Sigmoid colon (tissue), 4 donors: Measurements from ENCODE around the gene IPCEF1.
"Not testable (repeated sequence)": the region's sequence is repeated elsewhere in the genome, so short reads cannot be mapped to it uniquely, and the experiment has no call there.

Experiments
- EP300 ChIP-seq, 4 donors: sonication (generic); formaldehyde crosslinking; IDR thresholded peaks; one replicate each; pipeline ENCODE4 v1.6.1; 2017; ENCODE audit warnings: antibody characterized with exemption in 4 of 4
- POLR2A ChIP-seq, 2 donors: fragments of 450-650 bp; IDR thresholded peaks; one replicate each; pipeline ENCODE4 v1.6.1; 2016; ENCODE audit warnings: antibody characterized with exemption in 2 of 2, mild to moderate bottlenecking in 2 of 2, moderate library complexity in 2 of 2
- POLR2AphosphoS5 ChIP-seq, 4 donors: sonication (generic); formaldehyde crosslinking; IDR thresholded peaks; one replicate each; pipeline ENCODE4 v1.6.1; 2017; ENCODE audit warnings: antibody characterized with exemption in 4 of 4
- TF ChIP-seq, protein P1 (sequence below), 4 experiments: fragments of 450-650 bp in 3 of 4; fragments of 200-600 bp in 1 of 4; IDR thresholded peaks; one replicate each; pipeline ENCODE4 v1.5.1; 2016 to 2019; ENCODE audit warnings: antibody characterized with exemption in 4 of 4, mild to moderate bottlenecking in 3 of 4, moderate library complexity in 2 of 4

DNA sequence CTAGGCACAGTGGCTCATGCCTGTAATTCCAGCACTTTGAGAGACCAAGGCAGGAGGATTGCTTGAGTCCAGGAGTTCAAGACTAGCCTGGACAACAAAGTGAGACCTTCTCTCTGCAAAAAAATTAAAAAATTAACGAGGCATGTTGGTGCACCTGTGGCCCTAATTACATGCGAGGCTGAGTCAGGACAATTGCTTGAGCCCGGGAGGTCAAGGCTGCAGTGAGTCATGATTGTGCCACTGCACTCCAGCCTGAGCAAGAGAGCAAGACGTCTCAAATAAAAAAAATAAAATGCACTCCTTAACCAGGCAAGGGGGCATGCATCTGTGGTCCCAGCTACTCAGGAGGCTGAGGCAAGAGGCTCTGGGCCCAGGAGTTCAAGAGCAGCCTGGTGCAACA is 53.0 kb downstream of the IPCEF1 start:
- not testable (repeated sequence) for TF ChIP-seq EP300, POLR2A, POLR2AphosphoS5 (IDR thresholded peaks at IDR 0.05)
- TF ChIP-seq, protein P1, sequence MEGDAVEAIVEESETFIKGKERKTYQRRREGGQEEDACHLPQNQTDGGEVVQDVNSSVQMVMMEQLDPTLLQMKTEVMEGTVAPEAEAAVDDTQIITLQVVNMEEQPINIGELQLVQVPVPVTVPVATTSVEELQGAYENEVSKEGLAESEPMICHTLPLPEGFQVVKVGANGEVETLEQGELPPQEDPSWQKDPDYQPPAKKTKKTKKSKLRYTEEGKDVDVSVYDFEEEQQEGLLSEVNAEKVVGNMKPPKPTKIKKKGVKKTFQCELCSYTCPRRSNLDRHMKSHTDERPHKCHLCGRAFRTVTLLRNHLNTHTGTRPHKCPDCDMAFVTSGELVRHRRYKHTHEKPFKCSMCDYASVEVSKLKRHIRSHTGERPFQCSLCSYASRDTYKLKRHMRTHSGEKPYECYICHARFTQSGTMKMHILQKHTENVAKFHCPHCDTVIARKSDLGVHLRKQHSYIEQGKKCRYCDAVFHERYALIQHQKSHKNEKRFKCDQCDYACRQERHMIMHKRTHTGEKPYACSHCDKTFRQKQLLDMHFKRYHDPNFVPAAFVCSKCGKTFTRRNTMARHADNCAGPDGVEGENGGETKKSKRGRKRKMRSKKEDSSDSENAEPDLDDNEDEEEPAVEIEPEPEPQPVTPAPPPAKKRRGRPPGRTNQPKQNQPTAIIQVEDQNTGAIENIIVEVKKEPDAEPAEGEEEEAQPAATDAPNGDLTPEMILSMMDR (IDR thresholded peaks at IDR 0.05), result not testable (repeated sequence)
